ENCODE results near the gene LRRC73.

The LRRC73 gene

GRCh38 chr6:43496370-43497128, 13.6 kb downstream of the LRRC73 start:
- no peak overlapping the region for H3K4me3 ChIP-seq (replicated peaks; ENCODE audit: low read depth, low read length)
- TF ChIP-seq CTCF (IDR thresholded peaks at IDR 0.05; ENCODE audit: low read length, missing control alignments): peak; percentile 51
- DNase-seq (ENCODE audit: low read depth): peak; percentile 43

GRCh38 chr6:43495409-43495941, 14.7 kb downstream of the LRRC73 start:
- no peak overlapping the region for H3K4me3 ChIP-seq (replicated peaks; ENCODE audit: low read depth, low read length)
- no peak for DNase-seq (ENCODE audit: low read depth)
- TF ChIP-seq CTCF (IDR thresholded peaks at IDR 0.05; ENCODE audit: low read length, missing control alignments): peak; percentile 20

- no peak for TF ChIP-seq CTCF (IDR thresholded peaks at IDR 0.05; ENCODE audit: low read length, missing control alignments)
- H3K4me3 ChIP-seq (replicated peaks; ENCODE audit: low read depth, low read length): no peak overlapping the region
- no peak for DNase-seq (ENCODE audit: low read depth)
Observed at GRCh38 chr6:43494766-43495165, 15.4 kb downstream of the LRRC73 start.

GRCh38 chr6:43494321-43494720, 15.8 kb downstream of the LRRC73 start:
- no peak for DNase-seq (ENCODE audit: low read depth)
- H3K4me3 ChIP-seq (replicated peaks; ENCODE audit: low read depth, low read length): no peak overlapping the region
- TF ChIP-seq CTCF (IDR thresholded peaks at IDR 0.05; ENCODE audit: low read length, missing control alignments): no peak

- no peak for TF ChIP-seq CTCF (IDR thresholded peaks at IDR 0.05; ENCODE audit: low read length, missing control alignments)
- DNase-seq (ENCODE audit: low read depth): no peak
- H3K4me3 ChIP-seq (replicated peaks; ENCODE audit: low read depth, low read length): no peak overlapping the region
Observed at GRCh38 chr6:43493833-43494232, 16.3 kb downstream of the LRRC73 start.

GRCh38 chr6:43493230-43493629, 16.9 kb downstream of the LRRC73 start:
- no peak overlapping the region for H3K4me3 ChIP-seq (replicated peaks; ENCODE audit: low read depth, low read length)
- no peak for DNase-seq (ENCODE audit: low read depth)
- TF ChIP-seq CTCF (IDR thresholded peaks at IDR 0.05; ENCODE audit: low read length, missing control alignments): no peak

GRCh38 chr6:43492673-43493072, 17.5 kb downstream of the LRRC73 start:
- peak; percentile 34 for DNase-seq (ENCODE audit: low read depth)
- no peak overlapping the region for H3K4me3 ChIP-seq (replicated peaks; ENCODE audit: low read depth, low read length)
- TF ChIP-seq CTCF (IDR thresholded peaks at IDR 0.05; ENCODE audit: low read length, missing control alignments): no peak

Data from fibroblast of pulmonary artery (primary cell).